GM18858 (cell line): ENCODE results near the gene CCR2.
"Not testable (repeated sequence)": the region's sequence is repeated elsewhere in the genome, so short reads cannot be mapped to it uniquely, and the experiment has no call there.

Source experiments
- ATAC-seq: cut with Tn5 transposase; IDR thresholded peaks from one replicate; pipeline ENCODE4 v1.9.1; 2021; ENCODE audit not compliant: unreplicated experiment

The CCR2 gene

GRCh38 chr3:46375814-46376213, 21.9 kb downstream of the CCR2 start:
- ATAC-seq = no peak

DNA sequence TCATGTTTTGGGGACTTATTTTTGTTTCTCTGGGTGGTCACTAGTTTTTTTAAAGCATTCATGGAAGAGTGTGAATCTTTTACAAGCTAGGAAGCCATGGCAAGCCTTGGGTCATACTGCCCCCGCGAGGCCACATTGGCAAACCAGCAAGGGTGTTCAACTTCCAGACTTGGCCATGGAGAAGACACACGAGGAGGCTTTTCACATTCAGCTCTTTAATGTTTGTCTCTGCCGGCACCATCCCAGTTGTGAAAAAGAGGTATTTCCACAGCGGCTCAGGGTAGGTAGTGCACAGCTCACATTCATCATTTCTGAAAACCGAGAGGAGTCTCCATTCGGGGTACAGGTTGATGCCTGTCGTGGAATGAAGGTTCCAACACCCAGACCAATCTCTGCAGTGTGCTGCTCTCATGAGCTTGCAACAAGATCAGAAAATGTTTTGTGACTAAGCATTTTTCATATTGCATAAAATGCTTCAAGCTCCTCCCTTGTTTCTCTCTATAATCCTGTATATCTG, 24.6 kb downstream of the CCR2 start:
- ATAC-seq = no peak

DNA sequence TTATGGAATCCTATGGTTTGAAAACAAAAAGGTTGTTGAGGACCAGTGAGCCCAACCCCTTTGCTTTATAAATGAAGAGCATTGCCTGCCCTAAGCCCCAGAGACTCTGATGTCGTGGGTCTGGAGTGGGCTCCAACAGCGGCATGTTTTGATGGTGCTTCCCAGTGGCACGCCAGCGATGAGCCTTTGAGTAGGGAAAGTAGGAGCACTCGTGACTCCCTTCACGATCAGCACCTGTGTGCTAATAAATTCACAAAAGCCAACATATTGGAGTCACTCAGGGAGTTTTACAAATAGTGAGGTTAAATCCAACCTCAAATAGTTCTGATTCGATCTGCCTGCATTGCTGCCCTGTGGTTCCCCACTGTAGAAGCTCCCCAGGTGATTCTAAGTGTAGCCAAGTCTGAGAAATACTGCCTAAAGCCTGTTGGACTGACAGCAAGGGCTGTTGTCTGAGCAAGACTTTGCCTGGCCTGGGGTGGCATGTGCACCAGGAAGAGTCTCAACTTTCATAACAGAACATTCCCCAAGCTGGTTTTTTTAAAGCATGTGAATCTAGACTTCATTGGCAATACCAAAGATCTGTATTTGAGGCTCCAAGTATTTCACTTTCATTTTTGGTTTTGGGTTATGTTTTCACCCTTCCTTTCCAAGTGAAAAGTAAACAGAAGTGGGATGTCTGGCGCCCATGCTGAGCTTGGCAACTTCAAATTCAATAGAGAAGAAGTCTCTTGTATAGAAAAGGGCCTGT, 26.7 kb downstream of the CCR2 start:
- no peak for ATAC-seq

DNA sequence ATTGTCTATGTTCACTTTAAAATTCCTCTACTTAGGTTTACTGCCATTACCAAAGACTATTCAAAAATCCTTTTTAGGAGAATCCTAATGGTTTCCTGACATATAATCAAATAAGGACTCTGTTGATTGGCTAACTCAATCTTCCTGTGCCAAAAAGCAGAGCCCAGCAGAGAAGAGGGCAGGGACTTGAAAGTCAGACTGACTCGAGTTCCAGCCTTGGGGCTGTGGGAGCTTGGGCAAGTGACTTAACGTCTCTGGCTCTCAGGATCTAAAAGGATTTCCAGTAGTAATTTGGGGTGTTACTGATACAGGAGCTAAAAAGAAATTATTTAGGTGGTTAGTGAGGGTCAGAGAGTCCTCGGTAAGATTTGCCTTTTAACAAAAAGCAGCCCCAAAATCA, 27.7 kb downstream of the CCR2 start:
- ATAC-seq = no peak

GRCh38 chr3:46383211-46383950, 29.5 kb downstream of the CCR2 start:
- no peak for ATAC-seq

DNA sequence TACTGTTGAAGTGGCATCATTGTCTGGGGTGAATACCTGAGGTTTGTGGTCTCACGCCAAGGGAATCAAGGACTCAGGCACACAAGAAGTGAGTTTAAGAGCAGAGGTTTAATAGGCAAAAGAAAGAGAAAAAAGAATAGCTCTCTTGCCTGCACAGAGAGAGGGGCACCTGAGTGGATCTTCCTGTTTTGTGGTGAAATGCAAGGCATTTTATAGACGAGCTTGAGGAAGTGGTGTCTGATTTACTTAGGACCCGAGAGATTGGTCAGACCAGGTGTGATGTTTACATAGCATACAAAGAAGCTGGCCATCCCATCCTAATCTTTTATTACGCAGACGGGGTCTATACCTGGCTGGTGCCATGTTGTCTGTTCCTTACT, 30.0 kb downstream of the CCR2 start:
- ATAC-seq = no peak

DNA sequence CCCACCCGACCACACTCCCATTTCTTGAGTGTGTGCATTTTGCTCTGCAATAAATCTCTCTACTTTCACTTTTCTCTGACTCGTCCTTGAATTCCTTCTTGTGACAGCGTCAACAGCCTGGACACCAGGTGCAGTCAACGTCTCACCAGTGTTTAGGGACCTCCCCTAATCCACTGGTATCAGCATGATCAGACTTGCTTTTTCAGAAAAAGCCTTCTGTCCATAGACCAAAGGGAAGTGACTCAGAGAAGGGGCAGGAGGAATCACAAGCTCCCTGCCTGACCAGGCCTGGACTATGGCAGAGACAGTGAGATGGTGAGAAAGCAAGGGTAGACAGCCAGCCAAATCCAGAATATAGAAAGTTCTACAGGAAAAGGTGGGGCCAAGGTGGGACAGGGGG, 32.3 kb downstream of the CCR2 start:
- ATAC-seq = no peak

DNA sequence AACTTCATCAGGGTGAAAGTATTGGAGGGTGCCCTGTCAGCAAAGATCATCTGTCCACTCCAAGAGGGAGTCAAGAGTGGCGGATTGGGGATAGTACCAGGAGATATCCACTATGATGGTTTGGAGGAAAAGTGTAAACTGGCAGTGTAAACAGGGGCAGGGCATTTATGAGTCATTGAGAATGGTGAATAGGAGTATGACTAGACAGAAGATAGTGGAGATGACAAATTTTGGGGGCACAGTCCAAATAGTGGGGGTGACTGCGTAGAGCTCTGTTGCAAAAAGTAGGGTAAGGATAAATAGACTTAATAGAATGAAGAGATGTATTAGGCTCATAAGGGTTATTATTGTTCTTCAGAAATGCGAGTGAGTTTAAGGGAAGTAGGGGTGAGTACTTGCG, 34.9 kb downstream of the CCR2 start:
- not testable (repeated sequence) for ATAC-seq

DNA sequence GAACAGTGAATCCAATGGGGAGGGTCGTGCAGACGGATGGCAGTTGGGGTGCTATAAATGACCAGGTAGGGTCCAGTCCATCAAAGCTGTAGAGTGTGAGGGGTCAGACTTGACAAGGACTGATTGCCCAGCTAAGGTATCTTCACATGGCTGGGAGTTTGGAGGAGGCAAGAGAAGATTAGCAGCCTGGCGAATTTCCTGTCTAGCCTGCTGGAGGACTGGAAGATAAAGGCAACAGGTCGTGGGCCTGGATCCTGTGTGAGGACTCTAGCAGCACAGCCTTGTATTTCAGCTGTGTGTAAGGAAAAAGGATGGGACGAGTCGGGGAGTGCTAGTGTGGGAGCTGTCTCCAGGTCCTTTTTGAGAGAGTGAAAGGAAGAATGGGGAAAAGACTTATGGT, 35.4 kb downstream of the CCR2 start:
- ATAC-seq = no peak

DNA sequence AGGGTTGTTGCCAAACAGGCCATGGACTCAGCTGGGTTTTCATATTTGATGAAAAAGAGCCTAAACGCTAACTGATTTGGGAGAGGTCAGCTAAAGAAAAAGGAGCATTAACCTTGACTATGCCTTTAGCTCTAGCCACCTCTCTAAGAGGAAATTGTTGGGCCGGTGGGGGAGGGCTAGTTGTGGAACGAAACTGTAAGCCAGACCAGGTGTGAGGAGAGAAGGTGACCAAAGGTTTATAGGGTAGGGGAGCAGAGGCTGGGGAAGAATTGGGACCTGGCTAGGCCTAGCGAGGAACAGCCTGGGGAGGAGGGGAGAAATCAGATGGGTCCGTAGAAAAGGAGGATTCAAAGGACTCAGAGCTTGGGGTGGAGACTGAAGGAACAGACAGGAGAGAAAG, 37.6 kb downstream of the CCR2 start:
- ATAC-seq = not testable (repeated sequence)

- no peak for ATAC-seq
Observed at GRCh38 chr3:46393011-46393410, 39.1 kb downstream of the CCR2 start.

- ATAC-seq = no peak
Observed at GRCh38 chr3:46393554-46394434, 39.9 kb downstream of the CCR2 start.

DNA sequence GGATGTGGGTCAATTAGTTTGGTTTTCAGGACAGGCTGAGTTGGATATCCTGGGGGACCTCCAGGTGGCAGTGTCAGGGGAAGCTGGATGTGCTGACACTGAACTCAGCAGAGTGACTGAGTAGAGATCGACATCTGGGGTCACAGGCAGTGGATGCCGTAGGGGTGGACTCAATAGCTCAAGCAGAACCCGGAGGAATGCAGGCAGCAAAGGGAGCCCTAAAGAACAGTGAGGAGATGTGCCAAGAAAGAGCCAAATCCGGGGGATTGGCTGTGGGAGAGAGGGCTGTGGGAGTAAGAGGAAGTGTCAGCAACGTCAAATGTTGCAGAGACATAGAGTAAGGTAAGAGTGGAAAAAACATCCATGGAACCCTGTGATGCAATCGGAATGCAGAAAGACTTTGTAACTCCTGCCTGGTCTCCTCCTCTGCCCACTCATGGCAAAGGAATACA, 41.3 kb downstream of the CCR2 start:
- no peak for ATAC-seq

DNA sequence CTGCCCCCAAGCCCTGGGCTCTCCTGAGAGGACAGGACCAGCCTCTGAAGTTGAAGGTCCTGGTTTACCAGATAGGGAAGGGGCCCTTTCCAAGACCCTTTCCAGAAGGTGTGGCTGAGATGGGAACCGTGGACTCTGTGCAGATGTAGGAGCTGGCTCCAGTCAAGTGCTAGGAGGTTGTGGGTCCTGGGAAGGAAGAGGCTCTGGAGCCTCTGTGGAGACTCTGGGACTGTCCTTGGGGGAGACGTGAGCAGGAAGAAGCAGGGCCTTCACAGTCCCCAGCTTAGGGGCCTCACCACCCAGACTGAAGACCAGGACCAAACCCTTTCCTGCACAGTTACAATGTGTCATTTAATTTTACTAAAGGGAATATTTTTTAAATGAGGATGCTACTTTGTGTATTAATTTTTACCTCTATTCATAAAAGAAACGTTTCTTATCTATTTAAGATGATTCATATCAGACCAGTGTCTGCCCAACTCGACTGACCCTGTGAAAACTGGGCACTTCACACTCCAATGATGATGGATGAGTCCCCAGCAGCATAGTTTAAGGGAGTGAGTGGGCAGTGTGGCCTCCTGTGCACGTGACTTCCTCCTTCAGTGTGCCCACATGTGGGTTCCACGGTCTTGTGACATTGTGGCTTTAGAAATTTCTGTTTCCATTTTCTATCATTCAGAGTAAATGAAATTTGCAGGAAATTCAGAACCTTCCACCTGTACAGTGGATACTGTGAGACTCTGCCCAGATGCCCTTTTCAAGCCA, 42.0 kb downstream of the CCR2 start:
- no peak for ATAC-seq

GRCh38 chr3:46397111-46397510, 43.2 kb downstream of the CCR2 start:
- no peak for ATAC-seq

- no peak for ATAC-seq
Observed at GRCh38 chr3:46398186-46398955, 44.5 kb downstream of the CCR2 start.

- ATAC-seq = no peak
Observed at GRCh38 chr3:46399098-46399497, 45.2 kb downstream of the CCR2 start.

GRCh38 chr3:46399557-46399956, 45.6 kb downstream of the CCR2 start:
- no peak for ATAC-seq

DNA sequence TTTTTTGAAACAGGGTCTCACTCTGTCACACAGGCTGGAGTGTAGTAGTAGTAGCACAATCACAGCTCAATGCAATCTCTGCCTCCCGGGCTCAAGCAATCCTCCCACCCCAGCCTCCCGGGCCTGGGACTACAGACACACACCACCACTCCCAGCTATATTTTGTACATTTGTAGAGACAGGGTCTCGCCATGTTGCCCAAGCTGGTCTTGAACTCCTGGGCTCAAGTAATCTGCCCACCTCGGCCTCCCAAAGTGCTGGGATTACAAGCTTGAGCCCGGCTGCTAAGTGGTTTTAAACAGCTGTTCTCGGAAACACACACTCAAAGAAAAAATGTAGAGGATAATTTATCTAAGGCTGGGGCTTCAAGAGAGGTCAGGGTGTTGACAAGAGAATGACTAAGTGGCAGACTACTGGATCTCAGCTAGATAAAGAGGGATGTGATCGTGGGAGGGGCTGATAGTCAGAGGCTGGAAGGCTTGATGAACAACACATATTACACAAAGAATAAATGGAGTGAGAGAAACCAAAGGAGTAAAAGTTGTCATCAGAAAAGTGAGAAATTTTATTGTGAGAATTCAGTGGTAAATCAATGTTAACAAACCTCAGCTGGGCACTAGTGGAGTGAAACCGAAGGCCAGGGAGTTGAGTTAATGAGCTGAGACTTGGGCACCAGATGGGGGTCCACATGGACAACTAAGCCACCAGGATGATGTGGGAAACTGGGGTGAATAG, 46.3 kb downstream of the CCR2 start:
- ATAC-seq = no peak
